Fibroblast of gingiva (primary cell): ENCODE measurements around the gene UBASH3A.
"Not testable (repeated sequence)": the region's sequence is repeated elsewhere in the genome, so short reads cannot be mapped to it uniquely, and the experiment has no call there.

ENCODE experiments used
- DNase-seq: peaks from one replicate; pipeline ENCODE4 v3.0.0-alpha.2; 2011; ENCODE audit warnings: low read depth

The UBASH3A gene

DNA sequence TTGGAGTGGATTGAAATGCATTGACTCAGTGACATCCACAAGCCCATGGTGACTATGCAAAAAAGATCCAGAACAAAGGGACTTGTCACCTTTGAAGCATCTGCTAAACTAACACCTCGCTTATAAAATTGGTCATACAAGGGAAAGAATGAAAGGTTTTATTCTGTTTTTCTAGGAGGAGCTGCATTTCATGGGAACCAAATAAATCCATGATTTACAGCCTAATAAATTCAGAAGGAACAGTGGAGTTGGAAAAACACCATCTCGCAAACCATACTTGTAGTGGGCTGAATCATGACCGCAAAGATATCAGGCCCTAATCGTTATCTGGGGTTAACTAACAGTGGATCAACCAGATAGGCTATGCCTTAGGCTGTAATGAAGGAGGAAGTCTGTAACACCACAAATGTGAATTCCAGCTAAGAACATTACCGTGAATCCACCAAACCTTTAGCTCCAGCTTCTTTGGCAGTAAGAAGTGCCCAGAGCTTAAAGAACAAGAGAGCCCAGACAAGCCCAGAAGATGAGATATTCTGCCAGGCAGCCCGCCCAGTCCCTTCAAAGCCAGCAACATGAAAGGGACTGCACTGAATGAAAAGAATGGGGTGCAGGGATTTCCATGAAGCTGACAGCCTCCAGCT, 64.9 kb downstream of the UBASH3A start:
- DNase-seq = no peak

DNA sequence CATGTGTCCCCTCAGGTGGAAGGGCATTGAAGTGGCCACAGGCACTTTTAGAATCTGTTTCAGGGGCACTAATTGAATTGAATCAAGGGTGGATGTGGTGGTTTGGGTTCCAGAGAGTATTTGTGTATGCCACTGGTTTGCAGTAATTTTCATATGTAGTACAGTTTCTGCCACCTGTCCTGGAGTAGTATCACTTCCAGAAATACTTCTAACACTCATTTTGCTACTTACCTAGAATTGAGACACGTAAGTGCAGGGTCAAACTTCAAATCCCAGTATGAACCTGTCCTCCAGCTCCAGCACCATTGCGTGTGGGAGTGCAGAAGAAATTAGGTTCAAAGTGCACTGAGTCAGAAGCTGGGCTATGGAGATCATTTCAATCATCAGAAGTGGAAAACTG, 65.6 kb downstream of the UBASH3A start:
- no peak for DNase-seq

DNA sequence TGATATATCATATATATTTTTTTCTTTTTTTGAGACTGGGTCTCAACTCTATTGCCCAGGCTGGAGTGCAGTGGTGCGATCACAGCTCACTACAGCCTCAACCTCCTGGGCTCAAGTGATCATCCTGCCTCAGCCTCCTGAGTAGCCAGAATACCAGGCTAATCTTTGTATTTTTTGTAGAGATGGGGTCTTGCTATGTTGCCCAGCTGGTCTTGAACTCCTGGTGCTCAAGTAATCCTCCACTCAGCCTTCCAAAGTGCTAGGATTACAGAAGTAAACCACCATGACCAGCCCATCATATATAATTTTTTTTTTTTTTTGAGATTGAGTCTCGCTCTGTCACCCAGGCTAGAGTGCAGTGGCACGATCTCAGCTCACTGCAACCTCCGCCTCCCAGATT, 66.0 kb downstream of the UBASH3A start:
- DNase-seq = not testable (repeated sequence)

DNA sequence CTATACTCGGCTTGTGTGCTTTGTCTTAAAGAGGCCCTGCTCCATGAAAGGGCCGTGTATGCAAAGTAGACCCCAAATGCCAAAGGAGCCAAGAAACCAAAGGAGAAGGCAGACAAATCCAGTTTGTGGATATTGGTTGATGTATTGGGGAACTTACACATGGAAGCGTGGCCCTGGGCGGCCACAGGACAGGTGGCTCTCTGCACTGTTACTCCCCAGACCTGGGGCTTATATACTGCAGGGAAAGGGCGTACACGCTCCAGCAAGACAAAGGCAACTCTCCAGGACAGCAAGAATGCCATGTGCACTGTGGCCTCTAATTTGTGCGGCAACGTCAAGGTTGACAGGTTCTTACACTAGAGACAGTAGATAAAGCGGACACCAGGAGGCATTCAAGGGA, 67.5 kb downstream of the UBASH3A start:
- no peak for DNase-seq

DNA sequence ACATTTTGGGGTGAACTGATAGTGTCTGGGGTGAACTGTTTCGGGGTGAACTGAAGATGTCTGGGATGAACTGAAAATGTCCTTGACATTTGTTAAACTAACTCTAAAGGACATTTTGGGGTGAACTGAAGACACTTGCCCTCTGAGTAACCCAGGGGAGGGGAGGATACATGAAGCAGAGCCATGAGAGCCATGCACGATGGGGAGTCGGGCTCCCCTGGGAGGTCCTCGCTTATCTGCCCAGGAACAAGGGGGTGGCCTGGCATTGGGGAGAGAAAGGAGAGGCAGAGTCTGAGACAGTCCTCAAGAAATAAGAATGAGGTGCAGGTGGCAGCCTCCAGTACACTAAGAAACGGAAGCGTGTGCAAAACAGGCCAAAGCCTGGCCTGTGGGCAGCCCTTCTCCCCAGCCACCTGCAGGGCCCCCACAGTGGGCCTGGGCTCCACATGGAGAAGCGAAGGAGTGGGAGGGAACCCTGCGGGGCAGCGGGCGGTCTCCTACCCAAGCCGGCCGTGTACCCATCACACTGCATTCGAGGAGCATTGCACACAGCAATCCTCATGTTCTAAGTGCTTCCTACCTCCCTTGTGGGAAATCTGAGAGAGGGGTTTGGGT, 68.1 kb downstream of the UBASH3A start:
- DNase-seq = no peak

DNA sequence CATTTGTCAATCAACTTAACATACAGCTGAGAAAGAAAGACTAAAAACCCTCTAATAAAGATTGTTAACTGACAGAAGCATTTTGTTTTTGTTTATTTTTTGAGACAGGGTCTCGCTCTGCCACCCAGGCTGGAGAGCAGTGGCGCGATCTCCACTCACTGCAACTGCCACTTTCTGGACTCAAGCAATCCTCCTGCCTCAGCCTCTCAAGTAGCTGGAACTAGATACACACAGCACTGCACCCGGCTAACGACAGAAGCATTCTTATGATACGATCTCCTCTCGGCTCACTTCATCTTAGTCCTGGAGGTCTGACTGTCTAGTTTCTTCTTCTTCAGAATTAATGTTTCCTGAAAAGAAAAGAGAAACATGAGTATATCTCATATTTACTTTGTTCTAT, 68.8 kb downstream of the UBASH3A start:
- DNase-seq = no peak

DNA sequence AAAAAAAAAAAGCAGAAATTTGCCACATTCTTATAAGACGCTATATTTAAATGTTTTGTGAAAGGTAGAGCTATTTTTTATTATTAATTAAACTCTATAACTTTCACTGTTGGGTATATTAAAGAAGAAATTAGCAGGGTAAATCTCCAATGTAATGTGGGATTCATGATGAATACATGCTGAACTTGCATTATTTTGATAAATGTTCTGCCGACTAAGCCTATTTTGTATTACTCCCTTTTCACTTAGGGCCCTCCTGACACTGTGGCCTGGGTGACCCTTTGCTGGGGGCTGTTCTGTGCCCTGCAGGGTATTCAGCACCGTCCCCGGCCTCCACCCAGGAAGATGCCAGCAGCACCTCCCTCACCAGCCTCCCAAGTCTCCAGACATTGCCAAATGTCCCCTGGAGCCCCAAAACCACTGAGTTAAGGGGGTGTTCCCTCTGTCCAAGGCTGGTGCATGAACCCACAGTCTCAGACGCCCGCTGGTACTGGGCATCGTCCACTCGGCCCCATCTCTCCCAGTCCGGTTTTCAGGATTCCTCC, 69.9 kb downstream of the UBASH3A start:
- no peak for DNase-seq

DNA sequence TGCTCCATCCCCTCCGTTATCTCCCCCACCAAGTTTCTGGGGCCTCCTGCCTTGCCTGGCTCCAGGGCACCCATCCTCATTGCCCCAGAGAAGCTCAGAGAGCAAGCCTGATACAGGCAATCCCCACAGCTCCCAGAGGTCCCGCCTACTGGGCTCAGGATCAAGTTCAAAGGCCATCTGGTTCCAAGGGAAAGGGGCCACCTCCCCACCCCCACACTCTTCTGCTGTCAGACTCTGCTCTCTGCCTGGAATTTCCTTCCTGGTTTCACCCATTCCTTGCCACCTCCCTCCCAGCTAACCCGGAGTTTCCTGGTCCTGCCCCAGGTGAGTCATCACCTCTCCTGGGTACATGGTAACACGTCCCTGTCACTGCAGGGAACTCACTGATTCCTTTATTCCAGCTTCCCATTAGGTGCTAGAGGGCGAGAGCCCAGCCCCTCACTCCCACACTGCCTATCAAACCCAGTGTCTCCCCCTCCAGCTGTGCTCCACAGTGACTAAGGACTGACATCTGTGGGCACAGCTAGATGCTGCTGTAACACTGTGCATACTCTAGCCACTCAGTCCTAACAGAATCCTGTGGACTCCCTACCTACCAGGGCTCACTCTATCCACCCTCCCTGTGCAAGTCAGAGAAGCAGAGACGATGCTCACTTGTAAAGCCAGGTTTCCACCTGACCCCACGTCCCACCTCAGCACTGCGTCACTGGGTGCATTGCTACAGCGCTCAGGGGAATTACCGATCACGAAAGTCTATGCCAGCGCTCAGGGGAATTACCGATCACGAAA, 70.5 kb downstream of the UBASH3A start:
- no peak for DNase-seq

DNA sequence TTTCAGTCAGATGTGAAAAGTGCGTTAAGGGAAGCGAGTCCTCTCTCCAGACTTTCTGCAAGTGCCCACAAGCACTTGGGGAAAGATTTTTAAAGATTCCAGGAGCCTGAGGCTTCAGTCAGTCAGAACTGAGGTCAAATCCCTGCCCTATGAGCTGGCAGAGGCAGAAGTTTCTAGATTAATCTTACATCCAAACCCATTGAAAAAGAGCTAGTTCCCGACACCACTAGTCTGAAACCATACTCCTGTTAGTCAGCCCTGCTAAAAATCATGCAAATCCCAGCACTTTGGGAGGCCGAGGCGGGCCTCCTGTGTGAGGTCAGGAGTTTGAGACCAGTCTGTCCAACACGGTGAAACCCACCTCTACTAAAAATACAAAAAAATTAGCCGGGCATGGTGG, 71.3 kb downstream of the UBASH3A start:
- no peak for DNase-seq

DNA sequence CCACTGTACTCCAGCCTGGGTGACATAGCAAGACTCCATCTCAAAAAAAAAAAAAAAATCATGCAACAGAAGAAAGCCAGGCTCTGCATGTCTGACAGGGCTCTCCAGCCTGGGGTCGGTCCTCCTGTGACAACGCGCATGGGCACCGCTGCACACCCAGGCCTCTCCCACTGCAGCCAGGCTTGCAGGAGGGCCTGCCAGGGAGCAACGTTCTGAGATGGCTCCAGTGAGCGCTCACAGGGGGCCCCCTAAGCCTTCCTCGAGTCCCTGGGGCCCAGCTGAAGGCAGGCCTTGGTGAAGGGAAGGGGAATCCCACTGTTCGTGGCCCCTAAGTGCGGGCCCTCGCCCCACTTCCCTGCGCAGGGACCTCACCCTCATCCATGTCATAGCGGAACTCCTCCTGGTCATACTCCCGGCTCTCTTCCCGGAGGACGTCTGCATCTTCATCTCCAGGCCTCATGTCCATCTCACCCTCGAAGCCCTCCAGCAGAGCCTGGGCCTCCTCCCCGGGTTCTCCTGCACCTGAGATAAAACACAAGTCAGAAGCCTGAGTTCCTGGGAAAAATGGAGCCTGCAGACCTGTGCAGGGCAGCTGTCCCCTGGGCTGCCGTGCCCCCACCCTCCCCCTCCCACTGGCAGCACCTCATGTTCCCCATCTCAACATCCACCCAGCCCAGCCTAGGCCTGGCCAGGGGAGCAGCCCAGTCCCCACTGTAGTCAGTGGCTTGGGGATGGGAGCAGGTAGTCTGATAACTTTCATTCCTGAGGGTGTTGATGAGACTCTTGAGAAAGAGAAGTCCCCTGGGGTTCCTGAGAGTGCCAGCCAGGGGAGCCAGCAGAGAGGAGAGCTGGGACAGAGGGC, 72.1 kb downstream of the UBASH3A start:
- no peak for DNase-seq

DNA sequence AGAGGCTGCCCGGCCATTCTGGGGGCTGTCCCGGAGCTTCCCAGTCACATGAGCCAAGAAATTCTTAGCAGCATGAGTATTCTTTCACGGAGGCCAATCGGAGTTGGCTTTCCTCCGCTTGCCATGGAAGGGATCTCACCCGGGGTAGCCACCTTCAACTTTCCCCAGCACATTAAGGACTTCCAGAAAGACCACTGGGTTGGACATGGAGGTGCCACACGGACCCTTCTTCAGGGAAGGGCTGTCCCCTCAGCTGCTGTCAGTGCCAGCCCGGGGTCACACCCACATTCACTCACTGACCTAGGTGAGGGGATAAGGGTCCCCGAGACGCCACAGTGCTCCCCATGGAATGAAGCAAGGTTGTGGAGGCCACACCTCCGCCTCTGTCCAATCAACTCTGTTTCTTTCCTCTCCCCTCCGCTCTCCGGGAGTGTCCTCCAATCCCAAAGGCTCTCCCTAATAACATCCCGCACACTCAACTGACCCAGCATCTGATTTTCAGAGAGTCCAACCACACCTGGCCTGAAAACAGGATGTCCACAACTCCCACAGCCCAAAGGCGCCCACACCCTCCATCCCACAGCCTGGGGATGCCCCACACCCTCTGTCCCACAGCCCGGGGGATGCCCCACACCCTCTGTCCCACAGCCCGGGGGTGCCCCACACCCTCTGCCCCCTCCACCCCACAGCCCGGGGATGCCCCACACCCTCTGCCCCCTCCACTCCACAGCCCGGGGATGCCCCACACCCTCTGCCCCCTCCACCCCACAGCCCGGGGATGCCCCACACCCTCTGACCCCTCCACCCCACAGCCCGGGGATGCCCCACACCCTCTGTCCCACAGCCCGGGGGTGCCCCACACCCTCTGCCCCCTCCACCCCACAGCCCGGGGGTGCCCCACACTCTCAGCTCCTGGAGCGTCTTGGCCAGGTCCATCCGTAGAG, 73.0 kb downstream of the UBASH3A start:
- DNase-seq = no peak

DNA sequence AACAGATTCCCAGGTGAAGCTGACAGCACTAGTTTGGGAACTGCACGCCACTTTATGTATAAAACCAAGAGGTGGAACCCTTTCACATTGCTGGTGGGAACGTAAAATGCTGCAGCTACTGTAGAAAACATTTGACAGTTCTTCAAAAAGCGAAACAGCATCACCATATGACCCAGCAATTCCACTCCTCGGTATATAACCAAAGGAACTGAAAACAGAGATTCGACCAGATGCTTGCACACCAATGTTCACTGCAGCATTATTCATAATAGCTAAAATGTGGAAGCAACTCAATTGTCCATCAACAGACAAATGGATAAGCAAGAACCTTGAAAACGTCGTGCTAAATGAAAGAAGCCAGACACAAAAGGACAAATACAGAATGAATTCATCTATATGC, 74.8 kb downstream of the UBASH3A start:
- no peak for DNase-seq

DNA sequence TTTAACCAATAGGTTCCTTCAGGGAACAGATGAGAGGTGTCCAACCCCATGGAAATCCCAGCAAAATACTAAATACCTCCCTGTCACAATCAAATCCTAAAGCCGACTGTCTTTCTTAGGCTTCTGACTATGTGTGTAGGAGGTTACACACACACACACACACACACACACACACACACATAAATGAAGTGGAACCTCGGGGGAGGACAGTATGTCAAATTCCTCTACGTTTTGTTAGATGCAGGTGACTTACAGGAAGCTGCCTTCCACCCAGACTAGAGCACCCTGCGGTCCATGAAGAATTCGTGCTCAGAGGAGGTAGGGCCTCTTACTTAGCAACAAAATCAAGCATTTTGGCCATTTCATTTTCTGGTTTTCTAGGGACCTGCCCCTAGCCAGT, 75.9 kb downstream of the UBASH3A start:
- DNase-seq = no peak

DNA sequence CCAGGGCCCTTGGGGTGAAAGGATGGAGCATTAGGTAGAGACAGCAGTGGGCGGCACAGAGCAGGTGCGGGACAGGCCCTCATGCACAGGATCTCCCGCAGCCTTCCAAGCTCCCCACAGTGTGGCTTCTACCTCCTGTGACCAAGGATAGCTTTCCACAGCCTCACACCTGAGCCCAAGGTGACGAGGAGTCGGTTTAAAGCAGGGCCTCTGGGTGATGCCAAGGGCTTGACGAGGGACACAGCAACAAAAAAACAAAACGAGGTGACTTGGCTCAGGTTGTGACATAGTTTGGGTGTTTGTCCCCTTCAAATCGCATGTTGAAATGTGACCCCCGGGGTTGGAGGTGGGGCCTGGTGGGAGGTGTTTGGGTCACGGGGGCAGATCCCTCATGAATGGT, 77.0 kb downstream of the UBASH3A start:
- no peak for DNase-seq

DNA sequence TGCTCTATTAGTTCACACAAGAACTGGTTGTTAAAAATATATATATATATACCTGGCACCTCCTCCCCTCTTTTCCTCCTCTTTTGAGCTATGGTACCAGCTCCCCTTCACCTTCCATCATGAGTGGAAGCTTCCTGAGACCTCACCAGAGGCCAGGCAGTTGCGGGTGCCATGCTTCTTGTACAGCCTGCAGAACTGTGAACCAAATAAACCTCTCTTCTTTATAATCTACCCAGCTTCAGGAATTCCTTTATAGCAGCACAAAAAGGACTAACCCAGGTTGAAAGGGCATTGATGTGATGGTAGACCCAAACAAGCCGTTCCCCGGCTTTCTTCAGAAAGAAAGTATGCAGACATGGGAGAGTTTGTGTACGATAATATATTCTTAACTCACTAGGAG, 77.5 kb downstream of the UBASH3A start:
- no peak for DNase-seq

DNA sequence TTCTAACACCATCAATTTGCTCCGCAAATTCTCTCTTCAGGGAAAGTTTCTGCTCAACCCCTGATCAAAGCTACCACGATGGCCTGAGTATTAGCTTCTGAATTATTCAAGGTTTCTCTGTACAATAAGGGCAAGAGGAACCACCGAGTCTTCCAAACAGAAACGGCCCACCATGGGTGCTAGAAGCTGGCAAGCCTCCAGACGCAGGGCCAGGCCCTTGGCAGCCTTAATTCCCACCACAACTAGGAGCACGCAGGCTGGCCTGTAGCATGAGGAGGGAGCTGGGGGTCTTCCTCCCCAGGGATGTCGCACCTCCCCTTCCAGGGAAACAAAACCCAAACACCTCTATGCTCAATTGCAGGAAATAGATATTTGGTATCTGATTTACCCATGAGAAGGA, 81.3 kb downstream of the UBASH3A start:
- DNase-seq = no peak

DNA sequence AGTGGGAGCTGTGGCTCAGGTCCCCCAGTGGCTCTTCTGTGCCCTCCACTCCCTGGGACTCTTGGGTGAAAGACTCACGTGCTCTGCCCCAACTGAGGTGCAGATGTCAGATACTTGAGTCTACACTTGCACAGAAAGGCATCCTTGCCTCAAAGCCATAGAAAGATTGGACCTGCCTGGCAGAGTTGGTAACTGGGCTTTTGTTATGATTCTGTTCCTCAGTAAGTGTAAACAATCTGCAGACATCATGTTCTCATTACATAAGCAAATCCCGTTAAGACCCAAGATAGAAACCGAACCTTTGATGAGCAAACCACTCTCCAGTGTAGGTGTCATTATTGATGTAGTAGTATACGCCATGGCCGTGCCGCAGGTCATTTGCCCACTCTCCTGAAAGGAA, 82.4 kb downstream of the UBASH3A start:
- DNase-seq = no peak

DNA sequence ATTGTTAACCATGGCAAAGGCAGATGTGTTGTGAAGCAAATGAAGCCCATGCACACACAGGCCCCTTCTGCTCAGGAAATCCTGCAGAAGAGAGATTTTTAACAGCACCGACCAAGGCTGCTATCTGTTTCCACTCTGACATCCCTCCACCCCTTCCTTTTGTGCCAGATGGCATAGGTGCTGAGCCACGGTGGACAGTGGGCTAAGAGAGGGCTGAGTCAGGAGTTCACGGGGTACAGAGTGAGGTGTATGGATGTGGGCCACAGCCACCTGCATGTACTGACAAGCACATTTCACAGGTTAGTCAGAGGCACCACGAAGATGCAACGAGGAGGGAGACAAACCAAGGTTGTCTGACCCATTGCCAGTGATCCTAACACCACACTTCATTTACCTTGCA, 82.8 kb downstream of the UBASH3A start:
- no peak for DNase-seq

DNA sequence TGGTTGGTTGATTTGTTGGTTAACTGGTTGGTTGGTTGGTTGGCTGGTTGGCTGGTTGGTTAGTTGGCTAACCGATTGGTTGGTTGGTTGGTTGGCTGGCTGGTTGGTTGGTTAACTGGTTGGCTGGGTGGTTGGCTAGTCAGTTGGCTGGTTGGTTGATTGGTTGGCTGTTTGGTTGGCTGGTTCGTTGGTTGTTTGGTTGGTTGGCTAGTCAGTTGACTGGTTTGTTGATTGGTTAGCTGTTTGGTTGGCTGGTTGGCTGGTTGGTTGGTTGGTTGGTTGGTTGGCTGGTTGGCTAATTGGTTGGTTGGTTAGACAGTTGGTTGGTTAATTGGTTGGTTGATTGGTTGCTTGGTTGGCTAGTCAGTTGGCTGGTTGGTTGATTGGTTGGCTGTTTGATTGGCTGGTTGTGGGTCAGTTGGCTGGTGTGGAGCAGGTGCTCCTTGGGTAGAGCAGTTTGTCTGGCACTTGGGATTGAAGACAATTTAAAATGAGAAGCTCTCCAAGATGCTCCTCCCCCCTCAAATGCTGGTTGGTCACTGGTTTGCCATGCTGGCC, 85.4 kb downstream of the UBASH3A start:
- no peak for DNase-seq

DNA sequence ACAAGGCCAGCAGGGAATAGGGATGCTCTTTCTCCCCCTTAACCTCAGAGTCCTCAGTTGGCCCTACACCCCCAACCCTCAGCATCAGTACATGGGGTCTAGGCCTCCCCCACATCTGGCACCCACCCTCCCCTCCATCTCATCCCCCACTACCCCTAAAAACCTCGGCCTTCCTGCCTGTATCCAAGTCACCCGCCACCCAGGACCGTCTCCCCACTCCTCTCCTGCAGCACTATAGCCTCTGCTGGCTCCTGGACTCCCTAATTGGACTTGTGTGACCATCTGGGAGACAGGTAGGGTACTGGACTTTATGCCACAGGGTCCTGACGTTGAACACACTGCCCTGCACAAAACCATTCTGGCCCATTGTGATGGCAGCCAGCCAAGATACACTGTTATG, 86.3 kb downstream of the UBASH3A start:
- DNase-seq = no peak

DNA sequence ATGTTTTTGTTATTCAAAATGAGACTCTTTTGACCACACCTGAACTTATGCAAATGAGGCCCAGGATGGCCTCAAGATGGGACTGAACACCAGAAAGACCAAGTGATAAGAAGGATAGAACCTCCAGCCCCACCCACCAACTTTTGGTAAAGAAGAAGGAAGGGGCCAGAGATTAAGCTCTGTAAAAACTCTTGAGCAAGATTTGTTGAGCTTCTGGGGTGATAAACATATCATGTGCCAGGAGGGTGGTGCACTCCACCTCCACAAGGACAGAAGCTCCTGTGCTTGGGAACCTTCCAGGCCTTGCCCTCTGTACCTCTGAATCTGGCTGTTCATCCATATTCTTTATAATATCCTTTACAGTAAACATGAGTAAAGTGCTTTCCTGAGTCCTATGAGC, 87.0 kb downstream of the UBASH3A start:
- no peak for DNase-seq
